OCI-LY3 (cell line): Measurements from ENCODE around the gene PALLD.

ENCODE experiments used
- CTCF ChIP-seq: fragments of 200-600, 300-600 bp; sonication (generic); IDR thresholded peaks from 2 replicates; pipeline ENCODE4 v1.5.1; 2014; ENCODE audit warnings: antibody characterized with exemption, low read length, low read depth
- EZH2phosphoT487 ChIP-seq: fragments of 200-600 bp; shearing (Covaris generic); IDR thresholded peaks from 2 replicates; pipeline ENCODE4 v1.6.1; 2018; ENCODE audit warnings: antibody characterized with exemption, mixed run types, low read depth

- TF ChIP-seq EZH2phosphoT487 (no peak), CTCF (no peak)
Observed at GRCh38 chr4:168955674-168956073, 458.8 kb downstream of the PALLD start.
